Lower leg skin (tissue), 3 donors: ENCODE data around the gene PRRT1.

Experiments
- CTCF ChIP-seq, 3 donors: fragments of 450-650 bp; IDR thresholded peaks; one replicate each; pipeline ENCODE4 v1.5.1; 2016; ENCODE audit warnings: antibody characterized with exemption in 3 of 3, mild to moderate bottlenecking in 3 of 3, moderate library complexity in 2 of 3
- POLR2A ChIP-seq, 2 donors: fragments of 450-650 bp; IDR thresholded peaks; one replicate each; pipeline ENCODE4 v1.6.1; 2016 to 2017; ENCODE audit warnings: antibody characterized with exemption in 2 of 2, mild to moderate bottlenecking in 1 of 2, moderate library complexity in 1 of 2

- TF ChIP-seq CTCF (IDR thresholded peaks at IDR 0.05) (no peak), POLR2A (IDR thresholded peaks at IDR 0.05) (no peak)
Observed at GRCh38 chr6:32167154-32167760, 15.5 kb upstream of the PRRT1 start.
